Spleen (tissue), 7 donors: ENCODE results near the gene ZNF486.
"Not testable (repeated sequence)": the region's sequence is repeated elsewhere in the genome, so short reads cannot be mapped to it uniquely, and the experiment has no call there.

Source experiments
- CTCF ChIP-seq, 11 experiments: fragments of 200-600 bp in 7 of 11; fragments of 450-650 bp in 4 of 11; sonication (generic) in 4 of 11; IDR thresholded peaks in 8 of 11; conservative IDR thresholded peaks in 3 of 11; 1 replicate in 7 of 11; 2 replicates in 4 of 11; pipeline versions ENCODE4 v1.4.0 to v1.8.0; 2016 to 2021; ENCODE audit warnings: antibody characterized with exemption in 11 of 11, inconsistent platforms in 4 of 11, mild to moderate bottlenecking in 1 of 11
- POLR2A ChIP-seq, 3 donors: fragments of 450-650 bp; IDR thresholded peaks; one replicate each; pipeline ENCODE4 v1.5.1; 2017; ENCODE audit warnings: antibody characterized with exemption in 3 of 3, mild to moderate bottlenecking in 1 of 3
- donor health status: DM: no; HTN: no; CAD: no; lungs with moderate emphysema.
- donor health status: DM: no; HTN: no; CAD: no.
- donor health status: DM: no; HTN: no; CAD: no.

GRCh38 chr19:20221605-20222004, 54.6 kb downstream of the ZNF486 start:
- not testable (repeated sequence) for TF ChIP-seq CTCF (IDR thresholded peaks at IDR 0.05 in 8 of 11, conservative IDR thresholded peaks at IDR 0.05 in 3 of 11); POLR2A (IDR thresholded peaks at IDR 0.05)
